HepG2 (cell line): ENCODE results near the gene POLR3E. TPM values are rescaled to one million over a fixed set of nuclear protein-coding genes. Genes with fewer than 3 reads are reported as not detected.
A peak's percentile ranks its signal among the peaks of the same experiment; 100 is the strongest.

Experiments used
- ARID5B ChIP-seq: IDR thresholded peaks from 2 replicates; pipeline ENCODE4 v1.4.0; 2020; ENCODE audit warnings: mild to moderate bottlenecking, missing genetic modification reagents
- ERF ChIP-seq: IDR thresholded peaks from 2 replicates; pipeline ENCODE4 v1.6.1; 2018; ENCODE audit warnings: missing biosample characterization, missing genetic modification reagents
- FOXP1 ChIP-seq, 2 experiments: fragments of 450-650 bp in 1 of 2; IDR thresholded peaks; 2 replicates each; pipeline ENCODE4 v1.6.1; 2017 to 2018; ENCODE audit warnings: antibody characterized with exemption in 1 of 2
- HDAC6 ChIP-seq: fragments of 200-600 bp; sonication (generic); IDR thresholded peaks from 2 replicates; pipeline ENCODE4 v1.7.0; 2017; ENCODE audit warnings: mild to moderate bottlenecking, antibody characterized with exemption, low read length, low read depth
- KDM1A ChIP-seq: IDR thresholded peaks from 2 replicates; pipeline ENCODE4 v1.6.1; 2016; ENCODE audit warnings: missing compliant biosample characterization
- NR2F1 ChIP-seq, 2 experiments: fragments of 450-650 bp in 1 of 2; formaldehyde crosslinking in 1 of 2; IDR thresholded peaks; 2 replicates each; pipeline versions ENCODE4 v1.5.0 to v1.6.1; 2016 to 2020; ENCODE audit warnings: mild to moderate bottlenecking in 1 of 2, missing compliant biosample characterization in 1 of 2, missing genetic modification reagents in 1 of 2, moderate library complexity in 1 of 2
- PHF5A ChIP-seq: IDR thresholded peaks from one replicate; pipeline ENCODE4 v1.6.1; 2018; ENCODE audit warnings: low read depth, missing genetic modification reagents; ENCODE audit not compliant: unreplicated experiment
- RBM22 ChIP-seq: fragments of 200-400 bp; formaldehyde crosslinking; optimal IDR thresholded peaks from 2 replicates; pipeline ENCODE3; 2017; ENCODE audit warnings: mild to moderate bottlenecking, low read length, moderate library complexity
- SIN3A ChIP-seq: IDR thresholded peaks from 2 replicates; pipeline ENCODE4 v1.6.1; 2011; ENCODE audit warnings: low read depth, mild to moderate bottlenecking, control low read depth, low read length, borderline replicate concordance
- XRCC5 ChIP-seq: fragments of 200-400 bp; formaldehyde crosslinking; optimal IDR thresholded peaks from 2 replicates; pipeline ENCODE3; 2017; ENCODE audit warnings: mild to moderate bottlenecking, low read length
- ZBTB34 ChIP-seq: sonication (generic); formaldehyde crosslinking; IDR thresholded peaks from 2 replicates; pipeline ENCODE4 v1.8.0; 2022; ENCODE audit warnings: mild to moderate bottlenecking, missing genetic modification reagents
- ZBTB8A ChIP-seq: sonication (generic); formaldehyde crosslinking; IDR thresholded peaks from 2 replicates; pipeline ENCODE4 v1.4.0; 2020; ENCODE audit warnings: mild to moderate bottlenecking, low read depth, missing genetic modification reagents, borderline replicate concordance
- ZNF562 ChIP-seq: sonication (generic); formaldehyde crosslinking; IDR thresholded peaks from 2 replicates; pipeline ENCODE4 v1.8.0; 2022; ENCODE audit warnings: missing genetic modification reagents, borderline replicate concordance
- ZNF678 ChIP-seq: sonication (generic); formaldehyde crosslinking; IDR thresholded peaks from 2 replicates; pipeline ENCODE4 v1.4.0; 2020; ENCODE audit warnings: mild to moderate bottlenecking, missing genetic modification reagents
- ZNF710 ChIP-seq: sonication (generic); formaldehyde crosslinking; IDR thresholded peaks from 2 replicates; pipeline ENCODE4 v1.5.0; 2020; ENCODE audit warnings: mild to moderate bottlenecking, missing genetic modification reagents, borderline replicate concordance
- ZNF879 ChIP-seq: sonication (generic); formaldehyde crosslinking; IDR thresholded peaks from 2 replicates; pipeline ENCODE4 v1.8.1; 2023; ENCODE audit warnings: missing genetic modification reagents
- polyA plus RNA-seq, 8 experiments: library from polyadenylated mRNA; depleted of rRNA in 3 of 8; stranded (reverse) in 7 of 8; unstranded in 1 of 8; fragments of >200 nt; fragmentation: Illumina TruSeq in 4 of 8; extraction: Trizol in 4 of 8; gene quantifications; 2 replicates each; pipeline versions ENCODE4 v1.2.1 to v1.2.3, GENCODE V29; 2011 to 2016; ENCODE audit warnings: low read depth in 4 of 8, missing spikeins in 1 of 8, mixed read lengths in 1 of 8; ENCODE audit not compliant: insufficient read depth in 1 of 8
- total RNA-seq, 5 experiments: library from RNA; depleted of rRNA; stranded (reverse); fragments of >200 nt; fragmentation: Illumina TruSeq; extraction: Trizol; gene quantifications; 2 replicates each; pipeline ENCODE4 v1.2.3, GENCODE V29; 2016; ENCODE audit warnings: low read depth in 1 of 5
- TF ChIP-seq, protein P1 (sequence below): sonication (generic); formaldehyde crosslinking; IDR thresholded peaks from 2 replicates; pipeline ENCODE4 v1.4.0; 2020; ENCODE audit warnings: missing genetic modification reagents
- TF ChIP-seq, protein P2 (sequence below): sonication (generic); formaldehyde crosslinking; IDR thresholded peaks from 2 replicates; pipeline ENCODE4 v1.5.0; 2020; ENCODE audit warnings: missing genetic modification reagents

The POLR3E gene
- total and polyA plus RNA-seq, 2 of the 13 experiments (the other 11 are each of a cell fraction or from before 2014, with no cell fraction given): 135 to 262 TPM

DNA sequence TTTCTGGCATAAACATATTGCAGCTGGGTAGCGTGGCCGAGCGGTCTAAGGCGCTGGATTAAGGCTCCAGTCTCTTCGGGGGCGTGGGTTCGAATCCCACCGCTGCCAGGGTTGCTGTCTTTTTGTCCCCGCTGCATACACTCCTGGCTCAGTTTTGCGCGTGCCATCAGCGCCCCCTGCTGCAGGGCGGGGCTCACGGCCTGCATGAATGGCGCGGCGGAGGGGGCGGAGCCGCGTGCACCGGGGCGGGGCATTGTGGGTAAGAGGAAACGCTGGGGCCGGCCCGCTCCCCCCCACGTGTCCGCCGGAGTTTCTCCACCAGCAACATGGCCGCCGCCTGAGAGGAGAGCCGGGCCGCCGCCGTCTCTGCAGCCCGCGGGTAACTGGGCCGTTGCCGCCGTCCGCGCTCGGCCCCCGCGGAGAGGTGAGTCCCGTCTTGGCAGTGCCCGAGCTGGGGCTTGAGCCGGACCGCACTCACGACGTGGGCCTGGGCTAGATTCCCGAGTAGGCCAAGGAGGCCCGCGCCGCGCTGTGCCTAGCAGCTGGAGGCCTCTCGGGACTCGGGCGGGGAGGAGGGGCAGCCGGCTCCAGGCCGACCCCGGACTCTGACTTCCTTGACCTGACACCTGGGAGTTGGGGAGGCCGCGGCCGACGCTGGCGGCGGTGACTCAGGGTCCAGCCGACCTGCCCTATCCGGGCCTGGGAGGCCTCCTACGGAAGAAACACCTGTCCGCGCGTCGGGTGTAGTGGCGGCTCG, at the start of gene POLR3E (continued):
- TF ChIP-seq ARID5B (CRISPR knock-in tag) (peak; percentile 89), ZNF879 (CRISPR knock-in tag) (peak; percentile 95; the same call in 1 of the 2 replicates), ZBTB8A (CRISPR knock-in tag) (peak; percentile 97), KDM1A (CRISPR knock-in tag) (peak; percentile 90; the same call in 1 of the 2 replicates), ZNF710 (CRISPR knock-in tag) (peak; percentile 75), ERF (CRISPR knock-in tag) (peak; percentile 99), ZNF562 (CRISPR knock-in tag) (no peak), ZBTB34 (peak; percentile 77), NR2F1 (CRISPR knock-in tag; IDR thresholded peaks at IDR 0.05) (peak; percentile 29 to 81; a peak in 3 of 4 replicates), FOXP1 (IDR thresholded peaks at IDR 0.05) (no peak), FOXP1 (CRISPR knock-in tag; IDR thresholded peaks at IDR 0.05) (peak; percentile 81; the same call in 1 of the 2 replicates), SIN3A (no peak; the same call in none of the 2 replicates), RBM22 (peak; percentile 100), ZNF678 (CRISPR knock-in tag) (peak; percentile 93), XRCC5 (peak; percentile 99), HDAC6 (no peak), PHF5A (CRISPR knock-in tag) (peak; percentile 100)
- TF ChIP-seq, protein P1, sequence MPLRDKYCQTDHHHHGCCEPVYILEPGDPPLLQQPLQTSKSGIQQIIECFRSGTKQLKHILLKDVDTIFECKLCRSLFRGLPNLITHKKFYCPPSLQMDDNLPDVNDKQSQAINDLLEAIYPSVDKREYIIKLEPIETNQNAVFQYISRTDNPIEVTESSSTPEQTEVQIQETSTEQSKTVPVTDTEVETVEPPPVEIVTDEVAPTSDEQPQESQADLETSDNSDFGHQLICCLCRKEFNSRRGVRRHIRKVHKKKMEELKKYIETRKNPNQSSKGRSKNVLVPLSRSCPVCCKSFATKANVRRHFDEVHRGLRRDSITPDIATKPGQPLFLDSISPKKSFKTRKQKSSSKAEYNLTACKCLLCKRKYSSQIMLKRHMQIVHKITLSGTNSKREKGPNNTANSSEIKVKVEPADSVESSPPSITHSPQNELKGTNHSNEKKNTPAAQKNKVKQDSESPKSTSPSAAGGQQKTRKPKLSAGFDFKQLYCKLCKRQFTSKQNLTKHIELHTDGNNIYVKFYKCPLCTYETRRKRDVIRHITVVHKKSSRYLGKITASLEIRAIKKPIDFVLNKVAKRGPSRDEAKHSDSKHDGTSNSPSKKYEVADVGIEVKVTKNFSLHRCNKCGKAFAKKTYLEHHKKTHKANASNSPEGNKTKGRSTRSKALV (CRISPR knock-in tag): no peak; the same call in 1 of the 2 replicates
- TF ChIP-seq, protein P2, sequence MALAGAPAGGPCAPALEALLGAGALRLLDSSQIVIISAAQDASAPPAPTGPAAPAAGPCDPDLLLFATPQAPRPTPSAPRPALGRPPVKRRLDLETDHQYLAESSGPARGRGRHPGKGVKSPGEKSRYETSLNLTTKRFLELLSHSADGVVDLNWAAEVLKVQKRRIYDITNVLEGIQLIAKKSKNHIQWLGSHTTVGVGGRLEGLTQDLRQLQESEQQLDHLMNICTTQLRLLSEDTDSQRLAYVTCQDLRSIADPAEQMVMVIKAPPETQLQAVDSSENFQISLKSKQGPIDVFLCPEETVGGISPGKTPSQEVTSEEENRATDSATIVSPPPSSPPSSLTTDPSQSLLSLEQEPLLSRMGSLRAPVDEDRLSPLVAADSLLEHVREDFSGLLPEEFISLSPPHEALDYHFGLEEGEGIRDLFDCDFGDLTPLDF (CRISPR knock-in tag): peak; percentile 52
